Endothelial cell of umbilical vein (primary cell): ENCODE results near the gene UTS2R. TPM values are rescaled to one million over a fixed set of nuclear protein-coding genes. Genes with fewer than 3 reads are reported as not detected.

ENCODE experiments used
- BruUV-seq: library from RNA; stranded (reverse); fragments of 400-500 nt; replicated peaks from 2 replicates; lab custom pipeline; 2021; lab: Mats Ljungman, UMichigan
- CTCF ChIA-PET: fragments of 300-600, 350-600 bp; sonication (Branson Sonifier 250); formaldehyde crosslinking; loops from one replicate; lab custom pipeline; 2021; ENCODE audit warnings: antibody characterized with exemption, inconsistent platforms; lab: Charles Lee
- POLR2A ChIA-PET: fragments of 300-600, 350-600 bp; sonication (Branson Sonifier 250); formaldehyde crosslinking; loops from one replicate; lab custom pipeline; 2021; ENCODE audit warnings: antibody characterized with exemption, inconsistent platforms; lab: Charles Lee
- DNase-seq: peaks from one replicate; pipeline ENCODE4 v3.0.0-alpha.2; 2011; ENCODE audit warnings: low read depth, low spot score
- FAIRE-seq: peaks from 2 replicates; lab custom pipeline; 2011; peaks lifted over from hg19 to GRCh38; lab: Jason Lieb, UNC
- H2AFZ ChIP-seq: 2 replicates; pipeline ENCODE4 v1.6.0; 2012; ENCODE audit warnings: low read depth, low read length, control low read depth, inconsistent platforms
- H3K27ac ChIP-seq: 2 replicates; pipeline ENCODE4 v1.5.1; 2011; ENCODE audit warnings: low read depth, mild to moderate bottlenecking, control low read depth, low read length, moderate library complexity; ENCODE audit not compliant: insufficient read depth
- H3K27me3 ChIP-seq, 2 experiments: 2 replicates each; pipeline versions ENCODE4 v1.6.0 to v1.6.1; 2011; ENCODE audit warnings: low read length in 2 of 2, mixed read lengths in 1 of 2; ENCODE audit not compliant: control insufficient read depth in 2 of 2, insufficient read depth in 2 of 2
- H3K36me3 ChIP-seq, 2 experiments: 2 replicates in 1 of 2; 3 replicates in 1 of 2; pipeline ENCODE4 v1.5.1; 2011; ENCODE audit warnings: low read length in 2 of 2, mild to moderate bottlenecking in 1 of 2, moderate library complexity in 1 of 2; ENCODE audit not compliant: control insufficient read depth in 2 of 2, insufficient read depth in 2 of 2; ENCODE audit errors: extremely low read depth in 1 of 2
- H3K4me1 ChIP-seq: 3 replicates; pipeline ENCODE4 v1.5.1; 2011; ENCODE audit warnings: mild to moderate bottlenecking, low read length; ENCODE audit not compliant: control insufficient read depth, insufficient read depth; ENCODE audit errors: extremely low read depth
- H3K4me2 ChIP-seq: 2 replicates; pipeline ENCODE4 v1.6.1; 2011; ENCODE audit warnings: low read length, control low read depth, mixed read lengths; ENCODE audit not compliant: insufficient read depth
- H3K4me3 ChIP-seq, 3 experiments: fragments of 200-600 bp in 1 of 3; sonication (generic), shearing (Covaris generic) in 1 of 3; replicated peaks in 1 of 3; 2 replicates each; pipeline ENCODE4 v1.5.1; 2011 to 2016; ENCODE audit warnings: control low read depth in 3 of 3, low read length in 3 of 3, mild to moderate bottlenecking in 2 of 3, inconsistent platforms in 1 of 3, low read depth in 1 of 3, moderate library complexity in 1 of 3; ENCODE audit not compliant: insufficient read depth in 1 of 3
- H3K79me2 ChIP-seq: 2 replicates; pipeline ENCODE4 v1.6.0; 2012; ENCODE audit warnings: low read length, inconsistent platforms; ENCODE audit not compliant: control insufficient read depth, insufficient read depth
- H3K9ac ChIP-seq: replicated peaks from 2 replicates; pipeline ENCODE3; 2011; ENCODE audit warnings: low read length, control low read depth; ENCODE audit not compliant: insufficient read depth; ENCODE audit errors: extremely low read depth
- H3K9me1 ChIP-seq: replicated peaks from 3 replicates; pipeline ENCODE4 v1.6.0; 2011; ENCODE audit warnings: mild to moderate bottlenecking, low read length; ENCODE audit not compliant: control insufficient read depth, insufficient read depth; ENCODE audit errors: extremely low read depth
- H3K9me3 ChIP-seq: replicated peaks from 2 replicates; pipeline ENCODE4 v1.5.1; 2012; ENCODE audit warnings: low read length, inconsistent platforms; ENCODE audit not compliant: control insufficient read depth, insufficient read depth
- H4K20me1 ChIP-seq: replicated peaks from 2 replicates; pipeline ENCODE3; 2011; ENCODE audit warnings: mild to moderate bottlenecking, low read length; ENCODE audit not compliant: control insufficient read depth, insufficient read depth; ENCODE audit errors: extremely low read depth
- EZH2 ChIP-seq: IDR thresholded peaks from 2 replicates; pipeline ENCODE4 v1.6.1; 2012; ENCODE audit warnings: borderline replicate concordance, low read depth, mild to moderate bottlenecking, moderate library complexity, low read length, inconsistent platforms; ENCODE audit not compliant: severe bottlenecking
- FOS ChIP-seq: IDR thresholded peaks from 2 replicates; pipeline ENCODE4 v1.6.1; 2011; ENCODE audit warnings: mild to moderate bottlenecking, low read length, moderate library complexity, borderline replicate concordance; ENCODE audit not compliant: insufficient read depth
- GATA2 ChIP-seq: IDR thresholded peaks from 2 replicates; pipeline ENCODE4 v1.7.0; 2011; ENCODE audit warnings: low read depth, mild to moderate bottlenecking, moderate library complexity, mixed read lengths, low read length; ENCODE audit not compliant: insufficient read length, insufficient read depth
- JUN ChIP-seq: IDR thresholded peaks from 2 replicates; pipeline ENCODE4 v1.6.1; 2011; ENCODE audit warnings: borderline replicate concordance, low read depth; ENCODE audit not compliant: insufficient read length, insufficient read depth
- MAX ChIP-seq: IDR thresholded peaks from 2 replicates; pipeline ENCODE4 v1.6.1; 2011; ENCODE audit not compliant: insufficient read depth, insufficient read length
- MYC ChIP-seq: IDR thresholded peaks from one replicate; pipeline ENCODE4 v1.6.1; 2011; ENCODE audit warnings: mild to moderate bottlenecking, low read depth, low read length
- POLR2A ChIP-seq: IDR thresholded peaks from 2 replicates; pipeline ENCODE4 v1.6.1; 2012; ENCODE audit warnings: low read depth, mild to moderate bottlenecking, control low read depth, low read length
- POLR2AphosphoS5 ChIP-seq: IDR thresholded peaks from 2 replicates; pipeline ENCODE4 v1.6.1; 2012; ENCODE audit warnings: low read depth, mild to moderate bottlenecking, control low read depth, low read length, moderate library complexity; ENCODE audit not compliant: insufficient read depth
- dilution Hi-C: fragments of 300-500 bp; cut with MboI; formaldehyde crosslinking; loops from one replicate; pipeline ENCODE4 v1.15.0; 2019; ENCODE audit warnings: low sequenced_read_pairs; ENCODE audit not compliant: extremely low pct_ligation_motif_present
- intact Hi-C: fragments of 100-400 bp; cut with micrococcal nuclease; formaldehyde crosslinking; loops from one replicate; pipeline ENCODE4 v1.10.0; 2022
- polyA plus RNA-seq, 4 experiments: library from polyadenylated mRNA; depleted of rRNA in 3 of 4; stranded (reverse) in 3 of 4; unstranded in 1 of 4; fragments of >200 nt; gene quantifications; 2 replicates each; pipeline versions ENCODE4 v1.2.1 to v1.2.3, GENCODE V29; 2011 to 2012; ENCODE audit warnings: missing spikeins in 1 of 4
- total RNA-seq: library from RNA; stranded (reverse); gene quantifications from 2 replicates; pipeline ENCODE4 v1.2.3, GENCODE V29; 2021
- TF ChIP-seq, protein P1 (sequence below), 2 donors: IDR thresholded peaks; 1 replicate in 1 of 2; 2 replicates in 1 of 2; pipeline ENCODE4 v1.5.1; 2011; ENCODE audit warnings: low read length in 2 of 2, mild to moderate bottlenecking in 2 of 2, moderate library complexity in 2 of 2, control low read depth in 1 of 2, inconsistent platforms in 1 of 2, low read depth in 1 of 2; ENCODE audit not compliant: insufficient read depth in 1 of 2; ENCODE audit errors: extremely low read depth in 1 of 2

UTS2R gene
- total and polyA plus RNA-seq, 2 donors (not counting 3 experiments of a cell fraction or from before 2014, with no cell fraction given) = not detected

- dilution Hi-C loops (no loop called here), intact Hi-C loops (no loop called here)
- Histone ChIP-seq H3K4me3 (no peak overlapping the region), H3K36me3 (no peaks in the 10 kb centered on the region), H3K4me2 (no peak overlapping the region), H3K9me3 (no peaks in the 10 kb centered on the region), H3K4me1 (no peaks in the 10 kb centered on the region), H3K27me3 (no peaks in the 10 kb centered on the region), H3K27ac (no peak overlapping the region), H2AFZ (no peak overlapping the region), H3K79me2 (no peaks in the 10 kb centered on the region), H3K9ac (no peak overlapping the region), H3K9me1 (no peaks in the 10 kb centered on the region), H4K20me1 (no peaks in the 10 kb centered on the region)
- BruUV-seq = no TSS peak
- TF ChIP-seq GATA2 (no peak), MYC (no peak), EZH2 (no peak)
- TF ChIP-seq, protein P1, sequence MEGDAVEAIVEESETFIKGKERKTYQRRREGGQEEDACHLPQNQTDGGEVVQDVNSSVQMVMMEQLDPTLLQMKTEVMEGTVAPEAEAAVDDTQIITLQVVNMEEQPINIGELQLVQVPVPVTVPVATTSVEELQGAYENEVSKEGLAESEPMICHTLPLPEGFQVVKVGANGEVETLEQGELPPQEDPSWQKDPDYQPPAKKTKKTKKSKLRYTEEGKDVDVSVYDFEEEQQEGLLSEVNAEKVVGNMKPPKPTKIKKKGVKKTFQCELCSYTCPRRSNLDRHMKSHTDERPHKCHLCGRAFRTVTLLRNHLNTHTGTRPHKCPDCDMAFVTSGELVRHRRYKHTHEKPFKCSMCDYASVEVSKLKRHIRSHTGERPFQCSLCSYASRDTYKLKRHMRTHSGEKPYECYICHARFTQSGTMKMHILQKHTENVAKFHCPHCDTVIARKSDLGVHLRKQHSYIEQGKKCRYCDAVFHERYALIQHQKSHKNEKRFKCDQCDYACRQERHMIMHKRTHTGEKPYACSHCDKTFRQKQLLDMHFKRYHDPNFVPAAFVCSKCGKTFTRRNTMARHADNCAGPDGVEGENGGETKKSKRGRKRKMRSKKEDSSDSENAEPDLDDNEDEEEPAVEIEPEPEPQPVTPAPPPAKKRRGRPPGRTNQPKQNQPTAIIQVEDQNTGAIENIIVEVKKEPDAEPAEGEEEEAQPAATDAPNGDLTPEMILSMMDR (IDR thresholded peaks at IDR 0.05; ENCODE audit: extremely low read depth in 1 of 2, insufficient read depth in 1 of 2, low read depth in 1 of 2, low read length in 2 of 2) = no peak
- ChIA-PET POLR2A (no interaction called here), CTCF (interaction anchor here (1.0 kb wide), 1 partner anchor 12 kb away, joined by 3 read pairs; no protein-coding TSS in a partner anchor)
- DNase-seq = no peak
- FAIRE-seq = no peak
Observed at GRCh38 chr17:82407255-82407654, 35.7 kb downstream of the UTS2R start.

DNA sequence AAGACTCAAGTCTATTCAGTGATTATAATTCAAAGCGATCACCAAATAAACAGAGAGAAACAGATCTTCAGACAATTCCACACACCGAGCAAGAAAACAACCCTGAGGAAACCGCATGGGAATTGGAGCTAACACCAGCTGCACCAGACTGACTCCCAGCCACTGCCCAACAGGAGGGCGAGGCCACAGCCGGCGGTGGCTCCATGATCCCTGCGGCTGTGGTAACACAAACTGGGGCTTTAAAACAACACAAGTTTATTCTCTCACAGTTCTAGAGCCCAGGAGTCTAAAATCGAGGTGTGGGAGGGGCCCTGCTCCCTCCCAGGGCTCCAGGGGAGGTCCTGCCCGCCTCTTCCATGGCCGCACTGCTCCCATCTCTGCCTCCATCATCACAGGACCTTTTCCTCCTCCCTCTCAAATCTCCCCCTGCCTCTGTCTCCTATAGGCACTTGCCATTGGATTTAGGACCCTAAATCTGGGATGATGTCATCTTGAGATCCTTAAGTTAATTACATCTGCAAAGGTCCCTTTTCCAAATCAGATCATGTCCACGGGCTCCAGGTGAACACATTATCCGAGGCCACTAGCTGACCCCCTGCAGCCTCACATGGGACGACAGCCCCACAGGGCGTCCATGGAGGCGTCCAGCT, 36.8 kb downstream of the UTS2R start:
- H3K27ac ChIP-seq = no peak overlapping the region

More for the DNA sequence above, 36.8 kb downstream of the UTS2R start:
- Histone ChIP-seq H3K9ac (no peak overlapping the region), H3K9me3 (no peaks in the 10 kb centered on the region), H3K27me3 (no peaks in the 10 kb centered on the region), H3K4me3 (no peak overlapping the region), H2AFZ (no peak overlapping the region), H3K4me2 (no peak overlapping the region), H4K20me1 (no peaks in the 10 kb centered on the region), H3K4me1 (no peaks in the 10 kb centered on the region), H3K9me1 (no peaks in the 10 kb centered on the region), H3K36me3 (no peaks in the 10 kb centered on the region), H3K79me2 (no peaks in the 10 kb centered on the region)
- no peak for DNase-seq
- intact Hi-C loops (no loop called here), dilution Hi-C loops (no loop called here)
- no peak for TF ChIP-seq JUN
- no peak for TF ChIP-seq POLR2A
- no peak for TF ChIP-seq EZH2
- no peak for TF ChIP-seq GATA2
- no peak for TF ChIP-seq FOS
- TF ChIP-seq MAX = no peak
- no peak for TF ChIP-seq MYC
- no peak for TF ChIP-seq POLR2AphosphoS5
- TF ChIP-seq, protein P1 (IDR thresholded peaks at IDR 0.05; ENCODE audit: extremely low read depth in 1 of 2, insufficient read depth in 1 of 2, low read depth in 1 of 2, low read length in 2 of 2) = no peak
- no peak for FAIRE-seq
- ChIA-PET CTCF (no interaction called here), POLR2A (no interaction called here)
- BruUV-seq = no TSS peak
